ENCODE measurements around the gene EEPD1. TPM values are rescaled to one million over a fixed set of nuclear protein-coding genes. Genes with fewer than 3 reads are reported as not detected.

Gene EEPD1
- total RNA-seq, 1 donor from 2014 or later, result 0.64 TPM

GRCh38 chr7:36343548-36343947, 190.5 kb downstream of the EEPD1 start:
- DNase-seq (no peak), ATAC-seq (ENCODE audit: low read depth) (no peak)
- Mint-ChIP-seq H3K27me3 (peaks cover 11% of the 10 kb centered on the region), H3K9me3 (peaks cover 2% of the 10 kb centered on the region), H3K36me3 (ENCODE audit: low read depth) (no peaks in the 10 kb centered on the region), H3K27ac (no peak overlapping the region), H3K4me1 (no peaks in the 10 kb centered on the region), H3K4me3 (no peak overlapping the region)
- ChIA-PET POLR2A (no interaction called here), CTCF (no interaction called here)
- TF ChIP-seq CTCF (IDR thresholded peaks at IDR 0.05), result no peak
- intact Hi-C loops (cut with micrococcal nuclease), result no loop called here

- intact Hi-C loops (cut with micrococcal nuclease), result no loop called here
- H3K36me3 Mint-ChIP-seq (ENCODE audit: low read depth), result no peaks in the 10 kb centered on the region
- H3K9me3 Mint-ChIP-seq, result peaks cover 2% of the 10 kb centered on the region
- no peak for ATAC-seq (ENCODE audit: low read depth)
- CTCF ChIA-PET, result no interaction called here
- POLR2A ChIA-PET, result no interaction called here
- H3K4me3 Mint-ChIP-seq, result no peak overlapping the region
- DNase-seq, result no peak
- H3K27ac Mint-ChIP-seq, result no peak overlapping the region
- H3K4me1 Mint-ChIP-seq, result no peaks in the 10 kb centered on the region
- no peak for TF ChIP-seq CTCF (IDR thresholded peaks at IDR 0.05)
- H3K27me3 Mint-ChIP-seq, result peaks cover 14% of the 10 kb centered on the region
These were observed 191.6 kb downstream of the EEPD1 start for GRCh38 chr7:36344622-36345021.

DNA sequence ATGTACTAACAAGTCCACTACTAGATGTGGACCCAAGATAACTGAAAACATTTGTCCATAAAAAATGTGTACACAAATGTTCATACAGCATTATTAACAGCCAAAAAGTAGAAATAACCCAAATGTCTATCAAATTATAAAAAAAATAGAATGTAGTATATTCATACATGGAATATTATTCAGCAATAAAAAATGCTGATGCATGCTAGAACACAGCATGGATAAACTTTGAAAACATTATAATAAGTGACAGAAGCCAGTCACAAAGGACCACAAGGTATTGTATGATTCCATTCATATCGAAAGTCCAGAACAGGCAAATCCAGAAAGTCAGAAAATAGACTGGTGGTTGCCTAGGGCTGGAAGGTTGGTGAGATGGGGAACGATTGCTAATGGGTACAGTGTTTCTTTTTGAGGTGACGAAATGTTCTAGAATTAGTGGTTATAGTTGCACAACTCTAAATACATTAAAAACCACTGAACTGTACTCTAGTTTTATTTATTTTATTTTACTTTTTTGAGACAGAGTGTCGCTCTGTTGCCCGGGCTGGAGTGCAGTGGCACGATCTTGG, 193.3 kb downstream of the EEPD1 start:
- H3K27me3 Mint-ChIP-seq, result peaks cover 12% of the 10 kb centered on the region
- no peaks in the 10 kb centered on the region for H3K36me3 Mint-ChIP-seq (ENCODE audit: low read depth)
- no peak overlapping the region for H3K4me3 Mint-ChIP-seq
- DNase-seq, result no peak
- peaks cover 2% of the 10 kb centered on the region for H3K9me3 Mint-ChIP-seq
- POLR2A ChIA-PET, result no interaction called here
- CTCF ChIA-PET, result no interaction called here
- no peaks in the 10 kb centered on the region for H3K4me1 Mint-ChIP-seq
- no peak for TF ChIP-seq CTCF (IDR thresholded peaks at IDR 0.05)
- H3K27ac Mint-ChIP-seq, result no peak overlapping the region
- intact Hi-C loops (cut with micrococcal nuclease), result no loop called here
- no peak for ATAC-seq (ENCODE audit: low read depth)

DNA sequence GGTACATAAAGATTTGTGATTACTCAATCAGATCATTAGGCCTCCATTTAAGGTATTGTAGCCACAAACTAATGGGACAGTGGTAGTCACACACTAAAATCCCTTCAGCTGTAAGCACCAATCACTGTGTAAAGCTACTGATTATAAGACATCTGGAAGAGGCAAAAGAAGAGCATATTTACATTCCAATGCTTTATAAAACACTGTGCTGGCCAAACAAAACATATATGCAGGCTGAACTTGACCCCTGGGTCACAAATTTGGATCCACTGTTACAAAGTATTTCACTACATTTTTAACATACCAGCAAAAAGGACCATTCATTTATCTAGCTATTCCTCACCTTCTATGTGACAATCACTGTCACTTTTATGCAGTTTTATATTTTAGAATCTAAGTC, 195.2 kb downstream of the EEPD1 start:
- H3K4me1 Mint-ChIP-seq, result no peaks in the 10 kb centered on the region
- H3K27ac Mint-ChIP-seq, result no peak overlapping the region
- ChIA-PET CTCF (interaction anchor here (1.0 kb wide), 1 partner anchor 30 kb away, joined by 4 read pairs; no protein-coding TSS in a partner anchor), POLR2A (no interaction called here)
- peaks cover 2% of the 10 kb centered on the region for H3K9me3 Mint-ChIP-seq
- H3K27me3 Mint-ChIP-seq, result peaks cover 9% of the 10 kb centered on the region
- no peak overlapping the region for H3K4me3 Mint-ChIP-seq
- H3K36me3 Mint-ChIP-seq (ENCODE audit: low read depth), result no peaks in the 10 kb centered on the region
- DNase-seq (no peak), ATAC-seq (ENCODE audit: low read depth) (no peak)
- intact Hi-C loops (cut with micrococcal nuclease), result no loop called here
- no peak for TF ChIP-seq CTCF (IDR thresholded peaks at IDR 0.05)

GRCh38 chr7:36348771-36349170, 195.7 kb downstream of the EEPD1 start:
- ATAC-seq (ENCODE audit: low read depth), result no peak
- peaks cover 9% of the 10 kb centered on the region for H3K27me3 Mint-ChIP-seq

More at GRCh38 chr7:36348771-36349170, 195.7 kb downstream of the EEPD1 start:
- intact Hi-C loops (cut with micrococcal nuclease), result no loop called here
- ChIA-PET POLR2A (no interaction called here), CTCF (interaction anchor here (1.0 kb wide), 1 partner anchor 30 kb away, joined by 4 read pairs; no protein-coding TSS in a partner anchor)
- H3K4me1 Mint-ChIP-seq, result no peaks in the 10 kb centered on the region
- DNase-seq, result no peak
- no peak for TF ChIP-seq CTCF (IDR thresholded peaks at IDR 0.05)
- H3K9me3 Mint-ChIP-seq, result peaks cover 2% of the 10 kb centered on the region
- no peaks in the 10 kb centered on the region for H3K36me3 Mint-ChIP-seq (ENCODE audit: low read depth)
- no peak overlapping the region for H3K4me3 Mint-ChIP-seq
- H3K27ac Mint-ChIP-seq, result no peak overlapping the region
